Activated CD8-positive, alpha-beta memory T cell treated with anti-CD3 and anti-CD28 coated beads for 36 hours (primary cell): ENCODE data around the gene ARRB1. TPM values are rescaled to one million over a fixed set of nuclear protein-coding genes. Genes with fewer than 3 reads are reported as not detected.
"Not testable (repeated sequence)": the region's sequence is repeated elsewhere in the genome, so short reads cannot be mapped to it uniquely, and the experiment has no call there.

Source experiments
- CTCF ChIA-PET: fragments of 350-600 bp; sonication (Branson Sonifier 250); formaldehyde crosslinking; loops from one replicate; lab custom pipeline; 2021; ENCODE audit warnings: antibody characterized with exemption; lab: Charles Lee
- POLR2A ChIA-PET: fragments of 350-600 bp; sonication (Branson Sonifier 250); formaldehyde crosslinking; loops from one replicate; lab custom pipeline; 2021; ENCODE audit warnings: antibody characterized with exemption; lab: Charles Lee
- total RNA-seq, 2 experiments: library from RNA; stranded (reverse); gene quantifications; one replicate each; pipeline ENCODE4 v1.2.3, GENCODE V29; 2021

Gene ARRB1
- total RNA-seq, 2 experiments from 2014 or later = 10.3 to 13.0 TPM

- ChIA-PET CTCF (no interaction called here), POLR2A (no interaction called here)
Measured at GRCh38 chr11:75333022-75333806, 18.2 kb downstream of the ARRB1 start.

DNA sequence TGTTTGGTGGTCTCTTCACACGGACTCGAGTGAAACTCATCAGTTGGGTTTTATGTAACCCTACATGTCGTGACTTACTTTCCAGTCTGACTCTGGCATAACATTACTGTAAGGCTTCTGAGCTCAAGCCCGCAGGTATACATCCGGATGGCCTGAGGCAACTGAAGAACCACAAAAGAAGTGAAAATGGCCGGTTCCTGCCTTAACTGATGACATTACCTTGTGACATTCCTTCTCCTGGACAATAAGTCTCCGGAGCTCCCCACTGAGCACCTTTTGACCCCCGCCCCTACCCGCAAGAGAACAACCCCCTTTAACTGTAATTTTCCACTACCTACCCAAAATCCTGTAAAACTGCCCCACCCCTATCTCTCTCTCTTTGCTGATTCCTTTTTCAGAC lies 19.7 kb downstream of the ARRB1 start:
- POLR2A ChIA-PET = not testable (repeated sequence)
- CTCF ChIA-PET = interaction anchor here (1.0 to 1.2 kb wide), 2 partner anchors 52 to 53 kb away, joined by 3 read pairs; no protein-coding TSS in a partner anchor

- POLR2A ChIA-PET = not testable (repeated sequence)
- CTCF ChIA-PET = interaction anchor here (1.0 to 1.2 kb wide), 2 partner anchors 52 to 54 kb away, joined by 3 read pairs; no protein-coding TSS in a partner anchor
Measured at GRCh38 chr11:75331304-75331703, 20.2 kb downstream of the ARRB1 start.

DNA sequence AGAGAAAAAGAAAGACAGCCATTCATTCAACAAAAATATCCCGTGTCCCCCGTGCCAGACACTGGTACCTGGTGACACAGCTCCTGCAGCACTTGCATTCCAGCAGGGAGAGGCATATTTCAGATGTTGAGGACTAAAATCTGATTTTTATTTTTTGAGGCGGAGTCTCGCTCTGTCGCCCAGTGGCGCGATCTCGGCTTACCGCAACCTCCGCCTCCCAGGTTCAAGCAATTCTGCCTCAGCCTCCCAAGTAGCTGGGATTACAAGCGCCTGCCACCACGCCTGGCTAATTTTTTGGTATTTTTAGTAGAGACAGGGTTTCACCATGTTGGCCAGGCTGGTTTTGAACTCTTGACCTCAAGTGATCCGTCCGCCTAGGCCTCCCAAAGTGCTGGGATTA lies 20.6 kb downstream of the ARRB1 start:
- CTCF ChIA-PET = interaction anchor here (1.0 kb wide), 1 partner anchor 54 kb away, joined by 3 read pairs; no protein-coding TSS in a partner anchor
- POLR2A ChIA-PET = not testable (repeated sequence)

GRCh38 chr11:75330291-75330690 lies 21.2 kb downstream of the ARRB1 start:
- CTCF ChIA-PET = interaction anchor here (1.0 kb wide), 1 partner anchor 59 kb away, joined by 3 read pairs; no protein-coding TSS in a partner anchor
- POLR2A ChIA-PET = no interaction called here

- POLR2A ChIA-PET = no interaction called here
- CTCF ChIA-PET = interaction anchor here (0.7 to 1.3 kb wide), 6 partner anchors 49 to 405 kb away, joined by 3 to 6 read pairs (median 4); no protein-coding TSS in a partner anchor
Measured at GRCh38 chr11:75328426-75329277, 22.8 kb downstream of the ARRB1 start.

- POLR2A ChIA-PET = no interaction called here
- CTCF ChIA-PET = interaction anchor here (0.7 to 1.3 kb wide), 3 partner anchors 36 to 128 kb away, joined by 4 to 6 read pairs (median 5); no protein-coding TSS in a partner anchor
Measured at GRCh38 chr11:75326439-75326810, 25.0 kb downstream of the ARRB1 start.

DNA sequence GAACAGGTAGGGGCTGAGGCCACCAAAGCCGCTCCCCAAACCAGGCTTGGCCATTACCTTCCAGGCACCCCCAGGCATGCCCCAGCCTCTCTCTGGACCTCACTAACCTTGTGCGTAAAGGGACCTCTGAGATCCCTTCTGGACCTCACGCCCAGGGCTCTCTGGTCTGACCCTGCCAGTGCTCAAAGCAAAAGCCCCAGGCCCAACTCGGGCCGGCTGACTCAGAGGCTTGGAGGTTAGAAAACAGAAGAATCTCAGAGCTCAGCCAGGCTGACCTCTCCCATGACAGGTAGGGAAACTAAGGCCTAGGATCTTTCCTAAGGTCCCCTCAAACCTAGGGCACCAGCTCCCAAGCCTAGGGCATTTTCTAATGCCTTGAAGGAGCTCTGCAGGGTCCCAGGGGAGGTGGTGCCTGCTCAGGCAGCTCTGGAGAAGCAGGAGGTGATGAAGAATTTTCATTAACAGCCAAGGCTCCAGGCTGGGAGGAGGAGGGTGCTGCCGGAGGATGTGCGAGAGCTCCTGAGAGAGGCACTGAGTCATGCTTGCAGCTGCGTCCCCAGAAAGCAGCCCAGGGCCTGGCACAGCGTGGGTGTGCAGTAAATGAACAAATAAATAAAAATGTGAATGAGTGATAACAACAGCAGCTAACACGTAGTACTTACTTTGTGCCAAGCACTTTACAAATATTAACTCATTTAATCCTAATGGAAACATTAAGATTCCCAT lies 25.6 kb downstream of the ARRB1 start:
- CTCF ChIA-PET = interaction anchor here (0.8 to 1.3 kb wide), 3 partner anchors 15 to 46 kb away, joined by 3 to 6 read pairs (median 5); no protein-coding TSS in a partner anchor
- POLR2A ChIA-PET = no interaction called here

- POLR2A ChIA-PET = no interaction called here
- CTCF ChIA-PET = no interaction called here
Measured at GRCh38 chr11:75324740-75325139, 26.7 kb downstream of the ARRB1 start.

GRCh38 chr11:75324189-75324588 lies 27.3 kb downstream of the ARRB1 start:
- ChIA-PET POLR2A (interaction anchor here (0.6 kb wide), 1 partner anchor 391 kb away, joined by 3 read pairs; no protein-coding TSS in a partner anchor), CTCF (no interaction called here)

DNA sequence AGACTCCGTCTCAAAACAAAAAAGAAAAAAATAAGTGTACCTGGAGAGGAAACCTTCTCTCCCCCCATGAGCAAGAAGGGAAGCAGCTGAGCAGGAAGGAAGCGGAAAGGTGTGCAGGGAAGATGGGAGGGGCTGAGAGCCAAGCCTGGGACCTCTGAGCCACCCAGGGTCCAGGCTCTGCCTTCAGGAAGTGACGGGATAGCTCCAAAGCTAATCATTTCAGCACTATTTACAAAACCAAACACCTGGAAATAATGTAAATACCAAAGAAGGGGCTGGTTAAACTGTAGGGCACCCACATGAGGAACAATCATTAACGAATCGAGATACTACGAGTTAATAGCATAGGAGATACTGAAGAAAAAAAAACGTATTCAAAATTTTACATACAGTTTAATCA lies 27.9 kb downstream of the ARRB1 start:
- ChIA-PET POLR2A (interaction anchor here (0.6 kb wide), 1 partner anchor 390 kb away, joined by 3 read pairs; no protein-coding TSS in a partner anchor), CTCF (no interaction called here)

DNA sequence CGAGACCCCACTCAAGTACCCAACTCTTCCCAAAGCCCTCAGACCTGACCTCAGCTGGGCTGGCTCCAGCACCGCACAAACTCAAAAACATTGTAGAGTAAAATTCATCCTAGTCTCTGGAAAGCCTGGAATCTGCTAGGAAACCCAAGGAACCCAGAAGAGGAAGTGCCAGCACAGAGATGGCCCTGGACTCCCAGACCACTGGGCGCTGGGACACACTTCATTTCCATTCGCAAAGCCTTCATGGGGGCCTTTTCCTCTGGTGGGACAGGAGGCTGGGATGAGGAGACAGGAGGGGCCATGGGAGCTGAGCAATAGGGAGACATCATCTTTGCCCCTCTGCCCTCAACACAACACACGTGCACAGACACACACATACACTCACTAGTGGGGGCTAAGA lies 30.8 kb downstream of the ARRB1 start:
- ChIA-PET CTCF (no interaction called here), POLR2A (no interaction called here)

DNA sequence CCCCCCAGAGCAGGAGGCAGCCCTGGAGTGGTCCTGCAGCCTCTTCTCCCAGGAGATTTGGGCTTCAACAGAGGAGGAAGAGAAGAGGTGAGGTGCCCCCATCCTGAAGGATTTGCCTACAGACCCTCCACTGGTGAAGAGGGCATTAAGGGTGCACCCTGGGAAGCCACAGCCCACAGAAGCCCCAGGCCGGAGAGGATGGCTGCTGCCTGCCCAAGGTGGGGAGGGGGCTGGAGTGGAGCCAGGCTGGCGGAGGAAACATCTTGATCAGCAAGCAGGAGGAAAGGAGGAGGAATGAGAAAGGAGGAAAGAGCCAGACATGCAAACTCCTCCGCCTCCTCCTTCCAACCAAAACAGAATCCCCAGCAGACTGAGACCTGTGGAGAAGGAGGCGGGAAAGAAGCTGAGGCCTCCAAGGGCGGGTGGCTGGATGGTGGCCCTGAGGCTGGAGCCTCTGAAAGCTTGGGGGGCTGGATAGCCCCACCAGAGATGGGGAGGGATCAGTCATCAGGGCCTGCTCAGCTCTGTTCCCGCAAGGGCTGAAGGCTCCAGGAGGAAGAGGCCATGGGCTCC lies 31.3 kb downstream of the ARRB1 start:
- ChIA-PET POLR2A (no interaction called here), CTCF (no interaction called here)

GRCh38 chr11:75319035-75319877 lies 32.2 kb downstream of the ARRB1 start:
- CTCF ChIA-PET = no interaction called here
- POLR2A ChIA-PET = no interaction called here

DNA sequence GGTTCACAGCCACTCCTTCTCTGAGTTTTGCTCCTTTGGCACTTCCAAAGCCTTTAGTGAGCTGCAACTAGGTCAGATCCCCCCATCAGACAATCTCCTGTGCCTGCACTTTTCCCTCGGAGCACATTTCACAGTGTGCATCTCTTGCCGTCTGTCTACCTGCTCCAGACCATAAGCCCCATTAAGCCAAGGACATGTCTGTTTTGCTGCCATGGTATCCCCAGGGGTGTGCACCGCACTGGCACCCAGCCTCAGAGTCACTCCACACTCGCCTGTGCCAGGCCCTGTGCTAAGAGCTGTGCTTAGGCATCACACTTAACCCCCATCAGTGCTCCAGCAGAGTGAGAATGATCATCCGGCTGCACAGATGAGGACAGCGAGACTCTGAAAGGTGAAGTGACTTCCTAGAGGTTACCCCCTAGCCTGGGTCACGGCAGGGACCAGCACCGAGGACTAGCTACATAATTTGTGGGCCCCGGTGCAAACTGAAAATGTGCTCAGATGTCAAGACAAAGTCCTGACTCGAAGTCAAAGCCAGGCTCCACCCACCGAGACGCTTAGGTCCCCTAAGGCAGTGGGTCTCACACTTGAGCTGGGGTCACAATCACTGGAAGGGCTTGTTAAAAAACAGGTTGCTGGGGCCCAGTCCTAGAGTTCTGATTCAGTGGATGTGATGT lies 33.9 kb downstream of the ARRB1 start:
- POLR2A ChIA-PET = no interaction called here

GRCh38 chr11:75315439-75315805 lies 36.0 kb downstream of the ARRB1 start:
- ChIA-PET POLR2A (no interaction called here), CTCF (no interaction called here)

More for the DNA sequence above, 33.9 kb downstream of the ARRB1 start:
- CTCF ChIA-PET = no interaction called here

GRCh38 chr11:75314771-75315438 lies 36.6 kb downstream of the ARRB1 start:
- ChIA-PET POLR2A (no interaction called here), CTCF (interaction anchor here (0.8 kb wide), 1 partner anchor 69 kb away, joined by 3 read pairs; no protein-coding TSS in a partner anchor)
